HCT116 (cell line): Measurements from ENCODE around the gene HIRA.

Source experiments
- EZH2 ChIP-seq: fragments of 200-600 bp; sonication (generic); IDR thresholded peaks from 2 replicates; pipeline ENCODE4 v1.6.1; 2017; ENCODE audit warnings: antibody characterized with exemption, mixed run types
- POLR2A ChIP-seq: IDR thresholded peaks from 2 replicates; pipeline ENCODE4 v1.7.0; 2011; ENCODE audit warnings: borderline replicate concordance; ENCODE audit not compliant: insufficient read depth, insufficient read length; ENCODE audit errors: extremely low read depth
- SIN3A ChIP-seq: IDR thresholded peaks from 2 replicates; pipeline ENCODE4 v1.6.1; 2012; ENCODE audit warnings: low read depth
- TF ChIP-seq, protein P1 (sequence below), 3 experiments: fragments of 200-600 bp in 1 of 3; sonication (generic) in 1 of 3; IDR thresholded peaks in 2 of 3; conservative IDR thresholded peaks in 1 of 3; 2 replicates each; pipeline ENCODE4 v1.5.1; 2012 to 2017; ENCODE audit warnings: low read depth in 2 of 3, low read length in 2 of 3, antibody characterized with exemption in 1 of 3, borderline replicate concordance in 1 of 3, control low read depth in 1 of 3, mild to moderate bottlenecking in 1 of 3, mixed read lengths in 1 of 3, mixed run types in 1 of 3, moderate library complexity in 1 of 3; ENCODE audit not compliant: insufficient read depth in 1 of 3
- TF ChIP-seq, protein P2 (sequence below): IDR thresholded peaks from 2 replicates; pipeline ENCODE4 v1.6.1; 2012; ENCODE audit warnings: low read depth
- TF ChIP-seq, protein P3 (sequence below): IDR thresholded peaks from 2 replicates; pipeline ENCODE4 v1.6.1; 2012

DNA sequence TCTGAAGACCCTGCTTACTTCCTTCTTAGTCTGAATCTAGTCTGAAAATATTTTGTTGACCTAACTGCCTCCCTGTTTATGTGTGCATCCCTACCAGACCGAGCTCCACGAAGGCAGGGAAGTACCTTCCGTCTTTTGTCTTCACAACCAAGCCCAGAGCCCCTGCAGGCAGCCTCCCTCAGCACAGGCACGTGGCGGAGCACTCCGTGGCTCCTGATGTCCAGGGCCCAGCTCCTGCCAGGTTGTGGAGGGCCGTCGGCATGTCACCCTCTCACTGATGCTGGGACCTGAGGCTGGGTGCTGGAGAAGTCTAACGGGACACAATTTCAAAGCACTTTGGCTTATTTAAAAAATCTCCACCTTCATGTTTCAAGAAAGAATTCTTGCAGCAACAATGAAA, 80.6 kb downstream of the HIRA start:
- TF ChIP-seq, protein P1, sequence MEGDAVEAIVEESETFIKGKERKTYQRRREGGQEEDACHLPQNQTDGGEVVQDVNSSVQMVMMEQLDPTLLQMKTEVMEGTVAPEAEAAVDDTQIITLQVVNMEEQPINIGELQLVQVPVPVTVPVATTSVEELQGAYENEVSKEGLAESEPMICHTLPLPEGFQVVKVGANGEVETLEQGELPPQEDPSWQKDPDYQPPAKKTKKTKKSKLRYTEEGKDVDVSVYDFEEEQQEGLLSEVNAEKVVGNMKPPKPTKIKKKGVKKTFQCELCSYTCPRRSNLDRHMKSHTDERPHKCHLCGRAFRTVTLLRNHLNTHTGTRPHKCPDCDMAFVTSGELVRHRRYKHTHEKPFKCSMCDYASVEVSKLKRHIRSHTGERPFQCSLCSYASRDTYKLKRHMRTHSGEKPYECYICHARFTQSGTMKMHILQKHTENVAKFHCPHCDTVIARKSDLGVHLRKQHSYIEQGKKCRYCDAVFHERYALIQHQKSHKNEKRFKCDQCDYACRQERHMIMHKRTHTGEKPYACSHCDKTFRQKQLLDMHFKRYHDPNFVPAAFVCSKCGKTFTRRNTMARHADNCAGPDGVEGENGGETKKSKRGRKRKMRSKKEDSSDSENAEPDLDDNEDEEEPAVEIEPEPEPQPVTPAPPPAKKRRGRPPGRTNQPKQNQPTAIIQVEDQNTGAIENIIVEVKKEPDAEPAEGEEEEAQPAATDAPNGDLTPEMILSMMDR (IDR thresholded peaks at IDR 0.05 in 2 of 3, conservative IDR thresholded peaks at IDR 0.05 in 1 of 3; ENCODE audit: borderline replicate concordance in 1 of 3, insufficient read depth in 1 of 3, low read depth in 2 of 3, low read length in 2 of 3) = no peak
- TF ChIP-seq EZH2 = no peak
- TF ChIP-seq POLR2A = no peak
- TF ChIP-seq SIN3A = no peak
- TF ChIP-seq, protein P2, sequence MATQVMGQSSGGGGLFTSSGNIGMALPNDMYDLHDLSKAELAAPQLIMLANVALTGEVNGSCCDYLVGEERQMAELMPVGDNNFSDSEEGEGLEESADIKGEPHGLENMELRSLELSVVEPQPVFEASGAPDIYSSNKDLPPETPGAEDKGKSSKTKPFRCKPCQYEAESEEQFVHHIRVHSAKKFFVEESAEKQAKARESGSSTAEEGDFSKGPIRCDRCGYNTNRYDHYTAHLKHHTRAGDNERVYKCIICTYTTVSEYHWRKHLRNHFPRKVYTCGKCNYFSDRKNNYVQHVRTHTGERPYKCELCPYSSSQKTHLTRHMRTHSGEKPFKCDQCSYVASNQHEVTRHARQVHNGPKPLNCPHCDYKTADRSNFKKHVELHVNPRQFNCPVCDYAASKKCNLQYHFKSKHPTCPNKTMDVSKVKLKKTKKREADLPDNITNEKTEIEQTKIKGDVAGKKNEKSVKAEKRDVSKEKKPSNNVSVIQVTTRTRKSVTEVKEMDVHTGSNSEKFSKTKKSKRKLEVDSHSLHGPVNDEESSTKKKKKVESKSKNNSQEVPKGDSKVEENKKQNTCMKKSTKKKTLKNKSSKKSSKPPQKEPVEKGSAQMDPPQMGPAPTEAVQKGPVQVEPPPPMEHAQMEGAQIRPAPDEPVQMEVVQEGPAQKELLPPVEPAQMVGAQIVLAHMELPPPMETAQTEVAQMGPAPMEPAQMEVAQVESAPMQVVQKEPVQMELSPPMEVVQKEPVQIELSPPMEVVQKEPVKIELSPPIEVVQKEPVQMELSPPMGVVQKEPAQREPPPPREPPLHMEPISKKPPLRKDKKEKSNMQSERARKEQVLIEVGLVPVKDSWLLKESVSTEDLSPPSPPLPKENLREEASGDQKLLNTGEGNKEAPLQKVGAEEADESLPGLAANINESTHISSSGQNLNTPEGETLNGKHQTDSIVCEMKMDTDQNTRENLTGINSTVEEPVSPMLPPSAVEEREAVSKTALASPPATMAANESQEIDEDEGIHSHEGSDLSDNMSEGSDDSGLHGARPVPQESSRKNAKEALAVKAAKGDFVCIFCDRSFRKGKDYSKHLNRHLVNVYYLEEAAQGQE = no peak
- TF ChIP-seq, protein P3, sequence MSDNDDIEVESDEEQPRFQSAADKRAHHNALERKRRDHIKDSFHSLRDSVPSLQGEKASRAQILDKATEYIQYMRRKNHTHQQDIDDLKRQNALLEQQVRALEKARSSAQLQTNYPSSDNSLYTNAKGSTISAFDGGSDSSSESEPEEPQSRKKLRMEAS = no peak
